Epithelial cell of proximal tubule (primary cell): ENCODE results near the gene PRSS1. TPM values are rescaled to one million over a fixed set of nuclear protein-coding genes. Genes with fewer than 3 reads are reported as not detected.
"Not testable (repeated sequence)": the region's sequence is repeated elsewhere in the genome, so short reads cannot be mapped to it uniquely, and the experiment has no call there.

Experiments used
- DNase-seq: peaks from one replicate; pipeline ENCODE4 v3.0.0-alpha.2; 2011; ENCODE audit warnings: low read depth
- H3K4me3 ChIP-seq: 2 replicates; pipeline ENCODE4 v1.5.1; 2011; ENCODE audit warnings: low read depth, mild to moderate bottlenecking, low read length
- total RNA-seq: library from RNA; depleted of rRNA; stranded (reverse); fragments of >200 nt; gene quantifications from 2 replicates; pipeline ENCODE4 v1.2.3, GENCODE V29; 2015
- TF ChIP-seq, protein P1 (sequence below): conservative IDR thresholded peaks from 2 replicates; pipeline ENCODE4 v1.5.1; 2012; ENCODE audit warnings: low read depth, mild to moderate bottlenecking, low read length

The PRSS1 gene
- total RNA-seq = 0.87 TPM in 1 of 2 replicates, not detected in the other

DNA sequence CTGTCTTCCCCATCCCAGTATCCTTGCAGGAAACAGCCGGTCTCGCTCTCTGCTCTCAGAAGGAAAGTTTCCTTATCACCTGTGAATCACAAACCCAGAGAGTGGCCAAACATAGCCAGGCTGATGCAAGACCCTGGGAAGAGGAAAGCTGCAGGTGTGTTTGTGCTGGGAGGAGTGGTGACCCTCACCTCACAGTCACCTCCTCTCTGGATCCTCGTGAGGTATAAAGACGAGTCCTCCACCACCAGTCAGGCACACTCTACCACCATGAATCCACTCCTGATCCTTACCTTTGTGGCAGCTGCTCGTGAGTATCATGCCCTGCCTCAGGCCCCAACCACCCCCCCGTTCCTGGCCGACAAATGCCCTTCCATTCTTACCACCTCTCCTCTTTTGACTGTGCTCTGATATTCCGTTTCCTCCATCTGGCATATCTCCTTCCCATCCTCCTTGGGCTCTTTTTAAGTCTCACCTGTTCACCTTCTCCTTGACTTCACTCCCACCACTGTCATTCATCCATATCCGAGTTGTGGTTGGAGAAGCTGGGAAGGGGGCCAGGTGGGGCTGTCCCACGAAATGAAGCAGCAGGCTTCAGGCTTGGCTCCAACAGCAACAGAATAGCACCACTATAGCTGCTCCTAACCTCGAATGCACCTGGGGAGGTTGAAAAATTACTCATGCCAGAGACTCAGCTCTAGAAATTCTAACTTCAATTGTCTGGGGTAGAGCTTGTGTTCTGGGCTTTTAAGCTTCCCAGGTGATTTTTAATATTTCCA, at the start of gene PRSS1:
Gene PRSS1, plus strand, starts transcription at position 255 of the 776 bp plus-strand sequence. Its CDS starts 13 bp downstream, at position 268.
- no peak within 1 kb of the TSS for H3K4me3 ChIP-seq
- DNase-seq = no peak
- TF ChIP-seq, protein P1, sequence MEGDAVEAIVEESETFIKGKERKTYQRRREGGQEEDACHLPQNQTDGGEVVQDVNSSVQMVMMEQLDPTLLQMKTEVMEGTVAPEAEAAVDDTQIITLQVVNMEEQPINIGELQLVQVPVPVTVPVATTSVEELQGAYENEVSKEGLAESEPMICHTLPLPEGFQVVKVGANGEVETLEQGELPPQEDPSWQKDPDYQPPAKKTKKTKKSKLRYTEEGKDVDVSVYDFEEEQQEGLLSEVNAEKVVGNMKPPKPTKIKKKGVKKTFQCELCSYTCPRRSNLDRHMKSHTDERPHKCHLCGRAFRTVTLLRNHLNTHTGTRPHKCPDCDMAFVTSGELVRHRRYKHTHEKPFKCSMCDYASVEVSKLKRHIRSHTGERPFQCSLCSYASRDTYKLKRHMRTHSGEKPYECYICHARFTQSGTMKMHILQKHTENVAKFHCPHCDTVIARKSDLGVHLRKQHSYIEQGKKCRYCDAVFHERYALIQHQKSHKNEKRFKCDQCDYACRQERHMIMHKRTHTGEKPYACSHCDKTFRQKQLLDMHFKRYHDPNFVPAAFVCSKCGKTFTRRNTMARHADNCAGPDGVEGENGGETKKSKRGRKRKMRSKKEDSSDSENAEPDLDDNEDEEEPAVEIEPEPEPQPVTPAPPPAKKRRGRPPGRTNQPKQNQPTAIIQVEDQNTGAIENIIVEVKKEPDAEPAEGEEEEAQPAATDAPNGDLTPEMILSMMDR = no peak

DNA sequence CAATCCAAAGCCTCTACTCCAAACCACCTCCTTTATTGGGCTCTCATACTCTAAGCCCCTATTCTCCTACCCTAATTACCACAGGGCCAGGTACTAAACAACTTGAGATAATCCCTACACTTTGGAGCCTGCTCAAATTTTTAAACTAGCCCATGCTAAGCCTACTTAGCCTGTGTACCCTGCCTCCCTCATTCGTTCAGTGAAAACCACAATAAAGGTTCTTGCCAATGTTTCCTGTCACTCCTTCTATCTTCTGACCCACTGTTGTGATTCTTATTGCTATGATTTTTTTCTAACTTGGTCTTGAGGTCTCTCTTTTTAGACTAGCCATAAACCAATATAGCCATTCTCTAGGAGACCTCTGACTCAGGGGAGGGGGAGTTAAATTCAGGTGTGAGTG, 48.3 kb upstream of the PRSS1 start:
- DNase-seq, H3K4me3 ChIP-seq: not testable (repeated sequence)

DNA sequence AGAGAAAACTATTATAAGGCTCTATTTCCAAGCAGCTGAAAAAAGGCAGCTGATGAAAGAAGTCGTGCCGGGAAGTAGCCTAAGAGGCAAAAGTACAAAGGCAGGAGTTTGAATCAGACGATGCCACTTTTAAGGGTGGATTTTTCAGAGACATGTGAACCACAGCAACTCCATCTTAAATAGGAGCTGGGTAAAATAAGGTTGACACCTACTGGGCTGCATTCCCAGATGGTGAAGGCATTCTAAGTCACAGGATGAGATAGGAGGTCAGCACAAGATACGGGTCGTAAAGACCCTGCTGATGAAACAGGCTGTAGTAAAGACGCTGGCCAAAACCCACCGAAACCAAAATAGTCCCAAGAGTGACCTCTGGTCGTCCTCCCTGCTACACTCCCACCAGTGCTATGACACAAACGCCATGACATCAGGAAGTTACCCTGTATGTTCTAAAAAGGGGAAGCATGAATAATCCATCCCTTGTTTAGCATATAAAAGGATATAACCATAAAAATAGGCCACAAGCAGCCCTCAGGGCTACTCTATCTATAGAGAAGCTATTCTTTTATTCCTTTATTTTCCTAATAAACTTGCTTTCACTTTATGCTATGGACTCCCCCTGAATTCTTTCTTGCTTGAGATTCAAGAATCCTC, 45.5 kb upstream of the PRSS1 start:
- TF ChIP-seq, protein P1 = no peak
- H3K4me3 ChIP-seq = no peak overlapping the region
- DNase-seq = no peak

DNA sequence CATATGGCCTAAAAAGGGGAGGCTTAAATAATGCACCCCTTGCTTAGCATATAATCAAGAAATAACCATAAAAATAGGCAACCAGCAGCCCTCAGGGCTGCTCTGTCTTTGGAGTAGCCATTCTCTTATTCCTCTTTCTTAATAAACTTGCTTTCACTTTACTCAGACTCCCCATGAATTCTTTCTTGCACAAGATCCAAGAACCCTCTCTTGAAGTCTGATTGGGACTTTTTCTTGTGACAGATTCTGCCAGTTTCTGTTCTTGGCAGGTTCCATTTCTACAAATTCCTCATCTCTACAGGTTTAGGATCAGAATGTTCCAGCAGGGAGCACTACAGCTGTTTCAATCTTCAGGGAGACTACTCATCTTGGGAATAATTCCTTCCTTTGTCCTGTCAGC, 40.5 kb upstream of the PRSS1 start:
- H3K4me3 ChIP-seq, DNase-seq: not testable (repeated sequence)

DNA sequence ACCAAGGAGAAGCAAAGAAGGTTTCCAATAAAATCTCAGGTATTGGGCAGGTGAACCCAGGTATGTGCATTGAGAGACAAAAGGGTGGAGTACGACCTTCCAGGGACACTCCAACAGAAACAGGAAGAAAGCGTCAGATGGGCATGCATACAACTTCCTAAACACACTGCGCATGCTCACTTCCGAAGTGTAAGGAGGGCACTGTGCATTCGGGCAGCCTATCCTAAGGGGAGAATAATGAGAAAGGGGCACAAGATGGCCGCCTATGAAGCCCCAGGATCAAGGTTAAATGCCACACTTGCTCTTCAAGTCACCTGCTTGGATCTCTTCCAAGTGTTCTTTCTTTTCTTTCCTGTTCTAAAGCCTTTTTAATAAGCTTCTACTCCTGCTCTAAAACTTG, 39.4 kb upstream of the PRSS1 start:
- no peak for DNase-seq
- TF ChIP-seq, protein P1 = no peak
- no peak overlapping the region for H3K4me3 ChIP-seq

DNA sequence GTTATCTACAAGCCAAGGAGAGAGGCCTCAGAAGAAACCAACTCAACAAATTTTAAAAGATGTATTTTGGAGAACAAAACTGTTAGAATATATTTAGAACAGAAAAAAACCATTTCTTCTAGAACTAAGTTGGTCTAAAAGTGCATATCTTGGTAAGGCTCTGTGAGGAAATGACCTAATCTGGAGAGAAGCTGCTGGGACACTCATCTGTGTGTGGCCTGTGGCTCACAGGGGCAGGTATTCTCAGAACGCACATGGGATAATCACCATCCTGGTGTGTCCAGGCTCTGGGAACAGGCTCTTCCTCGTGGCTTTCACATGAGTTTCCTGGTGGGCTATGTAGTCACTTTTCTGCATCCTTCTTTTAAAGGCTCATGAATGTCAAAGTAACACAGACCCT, 38.1 kb upstream of the PRSS1 start:
- no peak overlapping the region for H3K4me3 ChIP-seq
- TF ChIP-seq, protein P1 = no peak
- no peak for DNase-seq

DNA sequence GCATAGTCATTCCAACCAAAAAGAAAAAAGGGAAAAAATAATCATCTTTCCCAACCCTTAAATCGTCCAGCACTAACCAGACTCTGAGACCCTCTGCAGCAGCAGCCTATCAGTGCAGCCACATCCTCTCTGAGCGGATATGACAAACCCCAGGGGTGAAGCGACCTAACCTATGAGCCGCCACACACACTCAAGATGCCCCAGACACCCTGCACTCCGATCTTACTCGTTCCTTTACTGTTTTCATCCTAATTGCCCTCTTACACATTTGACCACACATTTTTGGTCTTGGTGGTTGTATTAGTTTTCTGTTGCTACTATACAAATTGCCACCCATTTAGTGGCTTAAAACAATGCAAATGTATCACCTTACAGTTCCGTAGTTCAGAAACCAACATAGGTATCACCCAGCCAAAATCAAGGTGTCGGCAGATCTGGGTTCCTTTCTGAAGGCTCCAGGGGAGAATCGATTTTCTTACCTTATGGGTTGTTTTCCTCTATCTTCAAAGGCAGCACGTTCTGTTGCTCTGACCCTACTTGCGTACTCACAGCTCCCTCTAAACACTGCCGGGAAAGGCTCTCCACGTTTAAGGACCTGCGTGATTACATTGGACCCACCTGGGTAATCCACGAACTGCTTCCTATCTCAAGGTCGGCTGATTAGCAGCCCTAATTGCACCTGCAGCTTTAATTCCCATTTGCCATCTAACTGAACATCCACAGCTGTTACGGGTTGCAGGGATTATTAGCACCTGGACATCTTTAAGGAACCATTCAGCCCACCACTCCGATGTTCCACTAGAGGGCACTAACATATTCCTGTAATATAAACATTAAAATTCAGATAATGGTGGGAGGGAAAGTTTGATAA, 37.3 kb upstream of the PRSS1 start:
- H3K4me3 ChIP-seq = no peak overlapping the region
- TF ChIP-seq, protein P1 = peak; percentile 79
- peak; percentile 2 for DNase-seq
